A673 (cell line): ENCODE results near the gene EEFSEC. TPM values are rescaled to one million over a fixed set of nuclear protein-coding genes. Genes with fewer than 3 reads are reported as not detected.

Source experiments
- BruUV-seq: library from RNA; stranded (reverse); fragments of 400-500 nt; replicated peaks from 2 replicates; lab custom pipeline; 2021; lab: Mats Ljungman, UMichigan
- CTCF ChIA-PET: fragments of 300-600 bp; sonication (Branson Sonifier 250); formaldehyde crosslinking; loops from one replicate; lab custom pipeline; 2022; ENCODE audit warnings: antibody characterized with exemption; lab: Charles Lee
- POLR2A ChIA-PET: fragments of 300-600 bp; sonication (Branson Sonifier 250); formaldehyde crosslinking; loops from one replicate; lab custom pipeline; 2022; ENCODE audit warnings: antibody characterized with exemption; ENCODE audit not compliant: low non-redundant PET; lab: Charles Lee
- DNase-seq: peaks from one replicate; pipeline ENCODE4 v3.0.0-alpha.2; 2015; ENCODE audit warnings: low spot score
- H3K27ac ChIP-seq: fragments of 200-600 bp; sonication (generic); 2 replicates; pipeline ENCODE4 v1.5.1; 2016; ENCODE audit warnings: mixed run types, low read depth, mild to moderate bottlenecking, mixed read lengths, antibody characterized with exemption, low read length; ENCODE audit not compliant: poor library complexity, severe bottlenecking
- H3K27me3 ChIP-seq: fragments of 200-600 bp; sonication (generic); replicated peaks from 2 replicates; pipeline ENCODE4 v1.6.1; 2017; ENCODE audit warnings: mixed run types, low read depth, mild to moderate bottlenecking, mixed read lengths, antibody characterized with exemption, low read length; ENCODE audit not compliant: insufficient read depth, poor library complexity
- H3K36me3 ChIP-seq: fragments of 200-600 bp; sonication (generic); 2 replicates; pipeline ENCODE4 v1.6.1; 2016; ENCODE audit warnings: mixed run types, mild to moderate bottlenecking, mixed read lengths, antibody characterized with exemption, low read length; ENCODE audit not compliant: insufficient read depth, poor library complexity, severe bottlenecking
- H3K4me1 ChIP-seq: fragments of 200-600 bp; sonication (generic); 2 replicates; pipeline ENCODE4 v1.6.1; 2017; ENCODE audit warnings: mixed run types, mild to moderate bottlenecking, mixed read lengths, antibody characterized with exemption, low read length; ENCODE audit not compliant: insufficient read depth, poor library complexity, severe bottlenecking
- H3K4me3 ChIP-seq: fragments of 200-600 bp; sonication (generic); 2 replicates; pipeline ENCODE4 v1.5.1; 2016; ENCODE audit warnings: low read depth, mixed run types, mild to moderate bottlenecking, mixed read lengths, low read length; ENCODE audit not compliant: poor library complexity, severe bottlenecking
- H3K9me3 ChIP-seq: fragments of 200-600 bp; sonication (generic); 2 replicates; pipeline ENCODE4 v1.6.1; 2016; ENCODE audit warnings: mixed run types, low read depth, mild to moderate bottlenecking, mixed read lengths, antibody characterized with exemption, low read length; ENCODE audit not compliant: poor library complexity, severe bottlenecking
- CTCF ChIP-seq: fragments of 300-800, 200-600 bp; sonication (generic); conservative IDR thresholded peaks from 2 replicates; pipeline ENCODE4 v1.5.1; 2017; ENCODE audit warnings: low read depth, mild to moderate bottlenecking, antibody characterized with exemption, low read length, moderate library complexity, mixed read lengths
- EZH2 ChIP-seq: fragments of 200-600 bp; sonication (generic); IDR thresholded peaks from 2 replicates; pipeline ENCODE4 v1.6.1; 2017; ENCODE audit warnings: borderline replicate concordance, low read depth, mild to moderate bottlenecking, mixed read lengths, antibody characterized with exemption, low read length; ENCODE audit not compliant: poor library complexity, severe bottlenecking
- intact Hi-C: fragments of 100-400 bp; cut with micrococcal nuclease; formaldehyde crosslinking; loops from one replicate; pipeline ENCODE4 v1.10.0; 2022; ENCODE audit not compliant: unreplicated experiment
- total RNA-seq: library from RNA; stranded (reverse); gene quantifications from 2 replicates; pipeline ENCODE4 v1.2.3, GENCODE V29; 2021

Gene EEFSEC
- total RNA-seq, 1 experiment from 2014 or later: 19.7 TPM

GRCh38 chr3:128379367-128380160, 226.3 kb downstream of the EEFSEC start:
- POLR2A ChIA-PET: no interaction called here
- CTCF ChIA-PET: no interaction called here
- DNase-seq: no peak
- H3K27me3 ChIP-seq: no peaks in the 10 kb centered on the region
- no peak overlapping the region for H3K27ac ChIP-seq
- no peak for TF ChIP-seq EZH2
- TF ChIP-seq CTCF: no peak
- intact Hi-C loops: no loop called here
- no peaks in the 10 kb centered on the region for H3K9me3 ChIP-seq
- no peaks in the 10 kb centered on the region for H3K36me3 ChIP-seq
- no TSS peak for BruUV-seq
- H3K4me1 ChIP-seq: no peaks in the 10 kb centered on the region
- no peak overlapping the region for H3K4me3 ChIP-seq

- no peaks in the 10 kb centered on the region for H3K27me3 ChIP-seq
- POLR2A ChIA-PET: no interaction called here
- H3K27ac ChIP-seq: no peak overlapping the region
- no TSS peak for BruUV-seq
- DNase-seq: no peak
- H3K36me3 ChIP-seq: no peaks in the 10 kb centered on the region
- no peaks in the 10 kb centered on the region for H3K9me3 ChIP-seq
- intact Hi-C loops: no loop called here
- no peak for TF ChIP-seq EZH2
- no peak for TF ChIP-seq CTCF
- H3K4me3 ChIP-seq: no peak overlapping the region
- CTCF ChIA-PET: no interaction called here
- no peaks in the 10 kb centered on the region for H3K4me1 ChIP-seq
Measured at GRCh38 chr3:128380295-128380694, 227.0 kb downstream of the EEFSEC start.

GRCh38 chr3:128380719-128381118, 227.4 kb downstream of the EEFSEC start:
- Histone ChIP-seq H3K27me3 (no peaks in the 10 kb centered on the region), H3K4me1 (no peaks in the 10 kb centered on the region), H3K9me3 (no peaks in the 10 kb centered on the region), H3K27ac (no peak overlapping the region), H3K36me3 (no peaks in the 10 kb centered on the region), H3K4me3 (no peak overlapping the region)
- TF ChIP-seq CTCF (no peak), EZH2 (no peak)
- ChIA-PET POLR2A (no interaction called here), CTCF (no interaction called here)
- intact Hi-C loops: no loop called here
- BruUV-seq: no TSS peak
- DNase-seq: no peak
